ENCODE results near the gene SYT6. TPM values are rescaled to one million over a fixed set of nuclear protein-coding genes. Genes with fewer than 3 reads are reported as not detected.

SYT6 gene
- total RNA-seq, 2 experiments from 2014 or later, result not detected

GRCh38 chr1:114177282-114177681, 23.6 kb upstream of the SYT6 start:
- Histone ChIP-seq H3K9me3 (ENCODE audit: low read length) (no peaks in the 10 kb centered on the region), H3K9me2 (ENCODE audit: insufficient read depth, low read length) (no peaks in the 10 kb centered on the region), H3K79me2 (ENCODE audit: insufficient read depth, low read depth, low read length) (no peaks in the 10 kb centered on the region), H3K36me3 (ENCODE audit: insufficient read depth, low read length) (no peaks in the 10 kb centered on the region), H3K27ac (ENCODE audit: low read depth, low read length, poor library complexity, severe bottlenecking) (no peak overlapping the region), H3K4me2 (ENCODE audit: low read length) (no peak overlapping the region), H4K20me1 (ENCODE audit: insufficient read depth, low read length) (no peaks in the 10 kb centered on the region), H3K4me1 (ENCODE audit: insufficient read depth, low read length, poor library complexity, severe bottlenecking) (no peaks in the 10 kb centered on the region), H2AFZ (ENCODE audit: low read length) (no peak overlapping the region), H3K4me3 (ENCODE audit: low read depth, low read length, poor library complexity, severe bottlenecking) (no peak overlapping the region)
- ChIA-PET POLR2A (interaction anchor here (0.7 kb wide), 1 partner anchor 1738 kb away, joined by 3 read pairs; no protein-coding TSS in a partner anchor), CTCF (ENCODE audit: unreplicated experiment) (no interaction called here)
- TF ChIP-seq EZH2phosphoT487 (IDR thresholded peaks at IDR 0.05; ENCODE audit: borderline replicate concordance, low read depth, low read length) (no peak), CTCF (conservative IDR thresholded peaks at IDR 0.05; ENCODE audit: low read length) (no peak)
- no TSS peak for BruUV-seq (replicated peaks)
- intact Hi-C loops (cut with micrococcal nuclease; ENCODE audit: unreplicated experiment), result no loop called here
- DNase-seq (ENCODE audit: low spot score), result no peak

GRCh38 chr1:114176366-114176765, 22.7 kb upstream of the SYT6 start:
- H3K4me1 ChIP-seq (ENCODE audit: insufficient read depth, low read length, poor library complexity, severe bottlenecking), result no peaks in the 10 kb centered on the region
- no peaks in the 10 kb centered on the region for H3K79me2 ChIP-seq (ENCODE audit: insufficient read depth, low read depth, low read length)
- H4K20me1 ChIP-seq (ENCODE audit: insufficient read depth, low read length), result no peaks in the 10 kb centered on the region
- no peaks in the 10 kb centered on the region for H3K36me3 ChIP-seq (ENCODE audit: insufficient read depth, low read length)
- intact Hi-C loops (cut with micrococcal nuclease; ENCODE audit: unreplicated experiment), result no loop called here
- no peaks in the 10 kb centered on the region for H3K9me3 ChIP-seq (ENCODE audit: low read length)
- H2AFZ ChIP-seq (ENCODE audit: low read length), result no peak overlapping the region
- H3K4me3 ChIP-seq (ENCODE audit: low read depth, low read length, poor library complexity, severe bottlenecking), result no peak overlapping the region
- H3K9me2 ChIP-seq (ENCODE audit: insufficient read depth, low read length), result no peaks in the 10 kb centered on the region
- no peak overlapping the region for H3K4me2 ChIP-seq (ENCODE audit: low read length)
- ChIA-PET POLR2A (no interaction called here), CTCF (ENCODE audit: unreplicated experiment) (no interaction called here)
- no peak for TF ChIP-seq EZH2phosphoT487 (IDR thresholded peaks at IDR 0.05; ENCODE audit: borderline replicate concordance, low read depth, low read length)
- TF ChIP-seq CTCF (conservative IDR thresholded peaks at IDR 0.05; ENCODE audit: low read length), result no peak
- H3K27ac ChIP-seq (ENCODE audit: low read depth, low read length, poor library complexity, severe bottlenecking), result no peak overlapping the region
- no TSS peak for BruUV-seq (replicated peaks)
- no peak for DNase-seq (ENCODE audit: low spot score)

- Histone ChIP-seq H3K27ac (ENCODE audit: low read depth, low read length, poor library complexity, severe bottlenecking) (no peak overlapping the region), H2AFZ (ENCODE audit: low read length) (no peak overlapping the region), H3K9me3 (ENCODE audit: low read length) (no peaks in the 10 kb centered on the region), H3K36me3 (ENCODE audit: insufficient read depth, low read length) (no peaks in the 10 kb centered on the region), H3K4me1 (ENCODE audit: insufficient read depth, low read length, poor library complexity, severe bottlenecking) (no peaks in the 10 kb centered on the region), H3K9me2 (ENCODE audit: insufficient read depth, low read length) (no peaks in the 10 kb centered on the region), H3K4me2 (ENCODE audit: low read length) (no peak overlapping the region), H3K79me2 (ENCODE audit: insufficient read depth, low read depth, low read length) (no peaks in the 10 kb centered on the region), H4K20me1 (ENCODE audit: insufficient read depth, low read length) (no peaks in the 10 kb centered on the region), H3K4me3 (ENCODE audit: low read depth, low read length, poor library complexity, severe bottlenecking) (no peak overlapping the region)
- intact Hi-C loops (cut with micrococcal nuclease; ENCODE audit: unreplicated experiment), result no loop called here
- ChIA-PET POLR2A (no interaction called here), CTCF (ENCODE audit: unreplicated experiment) (no interaction called here)
- BruUV-seq (replicated peaks), result no TSS peak
- TF ChIP-seq EZH2phosphoT487 (IDR thresholded peaks at IDR 0.05; ENCODE audit: borderline replicate concordance, low read depth, low read length) (no peak), CTCF (conservative IDR thresholded peaks at IDR 0.05; ENCODE audit: low read length) (no peak)
- DNase-seq (ENCODE audit: low spot score), result no peak
Observed at GRCh38 chr1:114173680-114174079, 20.0 kb upstream of the SYT6 start.

Data from OCI-LY7 (cell line).